OCI-LY7 (cell line): ENCODE results near the gene DDX10.

Experiments
- CTCF ChIP-seq: fragments of 200-600 bp; sonication (generic); conservative IDR thresholded peaks from 2 replicates; pipeline ENCODE4 v1.5.1; 2014; ENCODE audit warnings: mild to moderate bottlenecking, antibody characterized with exemption, low read length, moderate library complexity, mixed read lengths
- EZH2phosphoT487 ChIP-seq: fragments of 200-600 bp; sonication (generic); IDR thresholded peaks from 2 replicates; pipeline ENCODE4 v1.6.1; 2018; ENCODE audit warnings: low read depth, borderline replicate concordance, mild to moderate bottlenecking, mixed run types, antibody characterized with exemption, low read length, moderate library complexity, mixed read lengths

- TF ChIP-seq CTCF (no peak), EZH2phosphoT487 (no peak)
These were observed 155.1 kb downstream of the DDX10 start for GRCh38 chr11:108819957-108820356.
